Panc1 (cell line): Measurements from ENCODE around the gene NBEAL2. TPM values are rescaled to one million over a fixed set of nuclear protein-coding genes. Genes with fewer than 3 reads are reported as not detected.
A peak's percentile ranks its signal among the peaks of the same experiment; 100 is the strongest.

Source experiments
- ATAC-seq: fragments of 200-7000 bp; cut with Tn5 transposase; 2 replicates; pipeline ENCODE4 v1.9.1; 2020; ENCODE audit warnings: mild to moderate bottlenecking, moderate library complexity
- BruUV-seq: library from RNA; stranded (reverse); fragments of 400-500 nt; replicated peaks from 2 replicates; lab custom pipeline; 2021; lab: Mats Ljungman, UMichigan
- CTCF ChIA-PET: fragments of 300-600 bp; sonication (Branson Sonifier 250); formaldehyde crosslinking; loops from one replicate; lab custom pipeline; 2022; ENCODE audit warnings: antibody characterized with exemption; lab: Charles Lee
- POLR2A ChIA-PET: fragments of 300-600 bp; sonication (Branson Sonifier 250); formaldehyde crosslinking; loops from one replicate; lab custom pipeline; 2022; ENCODE audit warnings: antibody characterized with exemption; lab: Charles Lee
- DNase-seq: peaks from one replicate; pipeline ENCODE4 v3.0.0-alpha.2; 2010; ENCODE audit warnings: low read depth, low spot score
- H3K27ac ChIP-seq: 2 replicates; pipeline ENCODE4 v1.5.1; 2011; ENCODE audit warnings: mild to moderate bottlenecking, low read length, inconsistent platforms
- H3K27me3 ChIP-seq: fragments of 200-500 bp; sonication (Bioruptor generic); 2 replicates; pipeline ENCODE4 v1.6.0; 2014; ENCODE audit warnings: low read length, inconsistent platforms; ENCODE audit not compliant: control insufficient read depth, insufficient read depth
- H3K36me3 ChIP-seq: fragments of 200-500 bp; sonication (Bioruptor generic); 2 replicates; pipeline ENCODE4 v1.5.1; 2014; ENCODE audit warnings: inconsistent platforms, mild to moderate bottlenecking, low read length, moderate library complexity; ENCODE audit not compliant: control insufficient read depth, insufficient read depth
- H3K4me1 ChIP-seq: 2 replicates; pipeline ENCODE4 v1.5.1; 2011; ENCODE audit warnings: inconsistent platforms, mild to moderate bottlenecking, low read length, moderate library complexity; ENCODE audit not compliant: control insufficient read depth, insufficient read depth
- H3K4me3 ChIP-seq, 2 experiments: 2 replicates each; pipeline ENCODE4 v1.5.1; 2011 to 2012; ENCODE audit warnings: low read depth in 2 of 2, low read length in 2 of 2, mild to moderate bottlenecking in 2 of 2, inconsistent platforms in 1 of 2, moderate library complexity in 1 of 2
- H3K9me3 ChIP-seq: fragments of 200-500 bp; sonication (Bioruptor generic); 2 replicates; pipeline ENCODE4 v1.5.1; 2014; ENCODE audit warnings: low read depth, mild to moderate bottlenecking, inconsistent platforms, low read length, moderate library complexity; ENCODE audit not compliant: control insufficient read depth, insufficient read depth
- POLR2AphosphoS5 ChIP-seq: IDR thresholded peaks from 2 replicates; pipeline ENCODE4 v1.6.1; 2012; ENCODE audit warnings: mild to moderate bottlenecking, low read depth, low read length, moderate library complexity
- REST ChIP-seq, 2 experiments: IDR thresholded peaks; 2 replicates each; pipeline ENCODE4 v1.6.1; 2011 to 2012; ENCODE audit warnings: low read depth in 2 of 2, control low read depth in 1 of 2, low read length in 1 of 2, mild to moderate bottlenecking in 1 of 2, moderate library complexity in 1 of 2; ENCODE audit not compliant: insufficient read depth in 1 of 2
- SIN3A ChIP-seq: IDR thresholded peaks from 2 replicates; pipeline ENCODE4 v1.6.1; 2012; ENCODE audit warnings: low read depth, mild to moderate bottlenecking, low read length, moderate library complexity, borderline replicate concordance; ENCODE audit not compliant: insufficient read depth
- TCF7L2 ChIP-seq: IDR thresholded peaks from 2 replicates; pipeline ENCODE4 v1.6.1; 2011; ENCODE audit warnings: mild to moderate bottlenecking, low read depth, low read length, inconsistent platforms
- in situ Hi-C: cut with HindIII; loops from 2 replicates; pipeline ENCODE4 v1.10.0; 2016; ENCODE audit warnings: low sequenced_read_pairs, low pct_unique_long_range_greater_than_20kb
- intact Hi-C: fragments of 100-400 bp; cut with micrococcal nuclease; formaldehyde crosslinking; loops from one replicate; pipeline ENCODE4 v1.10.0; 2022; ENCODE audit not compliant: unreplicated experiment
- total RNA-seq: library from RNA; stranded (reverse); gene quantifications from one replicate; pipeline ENCODE4 v1.2.1, GENCODE V29; 2021; ENCODE audit not compliant: unreplicated experiment
- TF ChIP-seq, protein P1 (sequence below): fragments of 450-650 bp; IDR thresholded peaks from 2 replicates; pipeline ENCODE4 v1.5.1; 2017; ENCODE audit warnings: mild to moderate bottlenecking

Gene NBEAL2
- total RNA-seq, 1 experiment from 2014 or later, result 38.8 TPM

DNA sequence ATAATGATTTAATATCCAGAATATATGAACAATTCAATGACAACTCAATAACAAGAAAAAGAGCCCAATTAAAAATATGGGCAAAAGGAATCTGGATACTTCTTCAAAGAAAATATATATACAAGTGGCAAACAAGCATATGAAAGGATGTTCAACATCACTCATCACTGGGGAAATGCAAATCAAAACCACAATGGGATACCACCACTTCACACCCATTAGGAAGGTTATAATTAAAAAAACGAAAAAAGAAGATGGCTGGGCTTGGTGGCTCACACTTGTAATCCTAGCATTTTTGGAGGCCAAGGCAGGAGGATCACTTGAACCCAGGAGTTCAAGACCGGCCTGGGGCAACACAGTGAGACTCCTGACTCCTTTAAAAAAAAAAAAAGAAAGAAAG is 7.1 kb upstream of the NBEAL2 start:
- TF ChIP-seq SIN3A (no peak), TCF7L2 (no peak), POLR2AphosphoS5 (no peak), REST (IDR thresholded peaks at IDR 0.05; ENCODE audit: insufficient read depth in 1 of 2, low read depth in 2 of 2, low read length in 1 of 2) (no peak)
- TF ChIP-seq, protein P1, sequence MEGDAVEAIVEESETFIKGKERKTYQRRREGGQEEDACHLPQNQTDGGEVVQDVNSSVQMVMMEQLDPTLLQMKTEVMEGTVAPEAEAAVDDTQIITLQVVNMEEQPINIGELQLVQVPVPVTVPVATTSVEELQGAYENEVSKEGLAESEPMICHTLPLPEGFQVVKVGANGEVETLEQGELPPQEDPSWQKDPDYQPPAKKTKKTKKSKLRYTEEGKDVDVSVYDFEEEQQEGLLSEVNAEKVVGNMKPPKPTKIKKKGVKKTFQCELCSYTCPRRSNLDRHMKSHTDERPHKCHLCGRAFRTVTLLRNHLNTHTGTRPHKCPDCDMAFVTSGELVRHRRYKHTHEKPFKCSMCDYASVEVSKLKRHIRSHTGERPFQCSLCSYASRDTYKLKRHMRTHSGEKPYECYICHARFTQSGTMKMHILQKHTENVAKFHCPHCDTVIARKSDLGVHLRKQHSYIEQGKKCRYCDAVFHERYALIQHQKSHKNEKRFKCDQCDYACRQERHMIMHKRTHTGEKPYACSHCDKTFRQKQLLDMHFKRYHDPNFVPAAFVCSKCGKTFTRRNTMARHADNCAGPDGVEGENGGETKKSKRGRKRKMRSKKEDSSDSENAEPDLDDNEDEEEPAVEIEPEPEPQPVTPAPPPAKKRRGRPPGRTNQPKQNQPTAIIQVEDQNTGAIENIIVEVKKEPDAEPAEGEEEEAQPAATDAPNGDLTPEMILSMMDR, result no peak
- no peak overlapping the region for H3K4me3 ChIP-seq
- CTCF ChIA-PET, result no interaction called here
- no peaks in the 10 kb centered on the region for H3K27me3 ChIP-seq
- TSS peak; percentile 45 for BruUV-seq
- no peak overlapping the region for H3K27ac ChIP-seq
- POLR2A ChIA-PET, result interaction anchor here (0.7 kb wide), 1 partner anchor 1552 kb away, joined by 5 read pairs; no protein-coding TSS in a partner anchor
- no peaks in the 10 kb centered on the region for H3K9me3 ChIP-seq
- no peak for DNase-seq
- ATAC-seq, result no peak
- in situ Hi-C loops, result no loop called here
- no peaks in the 10 kb centered on the region; the same call in none of the 2 replicates for H3K36me3 ChIP-seq
- H3K4me1 ChIP-seq, result peaks cover 23% of the 10 kb centered on the region
- intact Hi-C loops, result no loop called here

DNA sequence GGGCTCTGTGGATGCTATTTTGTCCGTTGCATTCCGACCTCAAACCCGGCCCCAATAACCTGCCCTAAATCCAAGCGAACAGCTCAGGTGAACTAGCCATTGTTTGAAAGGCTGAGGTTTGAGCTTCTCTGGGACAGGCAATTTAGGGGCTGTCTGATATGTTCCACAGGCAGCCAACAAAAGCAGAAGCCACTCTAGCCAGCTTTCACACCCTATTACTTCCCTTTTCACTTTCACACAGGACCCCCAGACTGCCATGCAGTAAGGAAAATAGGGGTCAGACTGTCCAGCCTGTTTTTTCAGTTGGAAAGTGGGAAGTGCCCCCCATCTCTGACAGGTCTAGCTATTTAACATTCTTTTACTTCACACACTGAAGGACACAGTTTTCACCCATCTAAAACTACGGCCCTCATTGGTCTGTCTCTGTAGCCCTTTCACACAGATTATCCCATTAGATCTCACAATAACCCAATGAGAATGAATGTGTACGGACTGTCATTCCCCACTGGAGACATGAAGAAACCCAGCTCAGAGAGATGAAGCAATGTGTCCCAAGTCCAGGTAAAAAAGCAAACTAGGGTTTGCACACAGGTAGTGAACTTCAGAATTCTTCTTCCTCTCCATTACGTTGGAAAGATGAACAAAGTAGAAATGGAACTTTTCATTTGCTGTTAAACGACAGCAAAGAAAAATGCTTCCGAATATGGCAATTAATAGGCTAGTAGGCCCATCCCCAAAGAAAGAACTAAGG is 4.9 kb upstream of the NBEAL2 start:
- Histone ChIP-seq H3K27ac (peak overlapping the region; percentile 23; the same call in 1 of the 2 replicates), H3K36me3 (no peaks in the 10 kb centered on the region; the same call in none of the 2 replicates), H3K4me1 (peaks cover 21% of the 10 kb centered on the region), H3K9me3 (no peaks in the 10 kb centered on the region), H3K4me3 (peak overlapping the region; percentile 84 to 90; a peak in 3 of 4 replicates), H3K27me3 (no peaks in the 10 kb centered on the region)
- TF ChIP-seq, protein P1, result no peak
- TF ChIP-seq TCF7L2, result no peak
- TF ChIP-seq REST (IDR thresholded peaks at IDR 0.05; ENCODE audit: insufficient read depth in 1 of 2, low read depth in 2 of 2, low read length in 1 of 2), result no peak
- TF ChIP-seq POLR2AphosphoS5, result no peak
- TF ChIP-seq SIN3A, result no peak
- in situ Hi-C loops, result no loop called here
- ChIA-PET CTCF (no interaction called here), POLR2A (interaction anchor here (0.6 kb wide), 1 partner anchor 30 kb away, joined by 4 read pairs; no protein-coding TSS in a partner anchor)
- ATAC-seq, result no peak
- intact Hi-C loops, result no loop called here
- no peak for DNase-seq
- TSS peak; percentile 72 for BruUV-seq
